Medulla oblongata (tissue), 1 donor: Measurements from ENCODE around the gene UNC93A.
A peak's percentile ranks its signal among the peaks of the same experiment; 100 is the strongest.
"Not testable (repeated sequence)": the region's sequence is repeated elsewhere in the genome, so short reads cannot be mapped to it uniquely, and the experiment has no call there.

Experiments used
- DNase-seq: peaks from one replicate; pipeline ENCODE4 v3.0.0-alpha.2; 2015; ENCODE audit errors: extremely low spot score

Gene UNC93A

GRCh38 chr6:167270499-167271311 lies 20.4 kb upstream of the UNC93A start:
- no peak for DNase-seq

DNA sequence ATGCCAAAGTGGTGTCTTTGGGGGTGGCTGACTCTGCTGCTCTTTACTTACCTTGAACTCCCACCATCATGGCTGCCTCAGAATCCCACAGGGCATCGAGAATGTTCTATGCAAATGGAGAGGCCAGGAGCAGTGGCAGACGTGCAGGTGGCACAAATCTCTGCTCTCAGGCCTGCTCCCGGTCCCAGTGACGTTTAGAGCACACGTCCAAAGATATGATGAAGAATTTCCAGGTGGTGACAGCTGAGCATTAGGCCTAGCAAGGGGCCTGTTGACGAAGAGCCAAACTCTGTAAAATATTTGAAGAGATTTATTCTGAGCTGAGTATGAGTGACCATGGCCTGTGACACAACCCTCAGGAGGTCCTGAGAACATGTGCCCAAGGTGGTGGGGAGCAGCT lies 19.0 kb upstream of the UNC93A start:
- no peak for DNase-seq

DNA sequence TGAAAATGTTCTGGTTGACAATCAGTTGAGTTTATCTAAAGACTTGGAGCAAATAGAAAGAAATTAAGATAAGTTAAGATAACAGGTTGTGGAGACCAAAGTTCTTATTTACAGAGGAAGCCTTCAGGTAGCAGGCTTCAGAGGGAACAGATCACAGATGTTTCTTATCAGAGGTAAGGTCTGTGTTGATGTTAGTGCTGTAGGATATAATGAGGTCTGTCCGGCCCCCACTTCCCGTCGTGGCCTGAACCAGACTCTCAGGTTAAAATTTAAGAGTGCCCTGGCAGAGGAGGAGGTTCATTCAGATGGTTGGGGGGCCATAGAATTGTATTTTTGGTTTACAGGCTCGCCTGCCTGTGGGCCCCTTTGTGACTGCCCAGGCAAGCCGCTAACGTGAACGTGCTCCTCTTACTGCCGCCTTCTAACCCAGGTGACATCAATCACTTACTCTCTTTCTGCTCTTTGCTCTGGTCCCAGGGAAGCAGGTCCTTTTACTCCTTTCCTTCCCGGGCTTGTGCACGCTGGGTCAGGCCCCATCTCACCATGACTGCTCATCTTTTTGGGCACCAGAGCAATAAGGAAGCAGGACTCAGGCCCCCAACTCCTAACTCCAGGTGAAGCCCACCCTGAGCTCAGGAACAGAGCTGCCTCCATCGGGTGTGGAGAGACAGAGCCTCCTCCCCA lies 18.3 kb upstream of the UNC93A start:
- DNase-seq, result no peak

GRCh38 chr6:167274270-167274669 lies 16.8 kb upstream of the UNC93A start:
- DNase-seq, result no peak

DNA sequence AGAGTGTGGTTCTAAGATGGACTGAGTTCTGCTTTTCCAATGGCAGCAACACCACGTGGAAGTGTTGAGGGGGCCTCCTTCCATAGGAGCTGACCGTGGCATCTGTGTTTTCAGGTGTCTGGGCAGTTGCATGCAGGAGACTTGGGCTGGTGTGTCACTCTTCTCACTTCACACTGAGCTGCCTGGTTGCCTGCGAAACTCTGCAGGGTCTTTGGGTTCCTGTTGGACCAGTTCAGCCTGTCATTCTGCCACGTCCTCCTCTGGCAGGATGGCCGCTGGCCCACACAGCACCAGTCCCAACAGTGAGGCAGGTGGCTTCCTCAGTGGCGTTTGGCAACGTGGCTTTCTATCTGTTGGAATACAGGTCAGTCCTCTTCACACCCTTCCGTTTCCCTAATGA lies 16.1 kb upstream of the UNC93A start:
- no peak for DNase-seq

DNA sequence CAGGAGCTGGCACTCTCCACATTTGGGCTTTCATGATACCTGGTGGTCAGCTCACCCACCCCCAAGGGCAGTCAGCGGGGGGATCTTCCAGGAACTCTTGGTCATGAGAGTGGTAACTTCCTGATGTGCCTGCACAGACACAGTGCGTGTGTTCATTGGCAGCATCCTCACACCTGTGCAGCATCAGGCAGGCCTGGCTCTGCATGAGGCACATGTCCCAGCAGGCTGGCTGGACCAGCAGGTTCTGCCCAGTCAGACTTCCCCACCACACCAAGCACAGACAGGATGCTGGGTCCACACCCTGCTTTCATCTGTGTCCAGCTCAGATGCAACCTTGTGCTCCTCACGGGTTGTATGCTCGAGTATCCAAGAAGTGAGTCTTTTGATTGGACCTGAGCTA lies 15.7 kb upstream of the UNC93A start:
- no peak for DNase-seq

- no peak for DNase-seq
These were observed 14.2 kb upstream of the UNC93A start for GRCh38 chr6:167276772-167277533.

- not testable (repeated sequence) for DNase-seq
These were observed 12.8 kb upstream of the UNC93A start for GRCh38 chr6:167278173-167278940.

- no peak for DNase-seq
These were observed 11.2 kb upstream of the UNC93A start for GRCh38 chr6:167279766-167280446.

DNA sequence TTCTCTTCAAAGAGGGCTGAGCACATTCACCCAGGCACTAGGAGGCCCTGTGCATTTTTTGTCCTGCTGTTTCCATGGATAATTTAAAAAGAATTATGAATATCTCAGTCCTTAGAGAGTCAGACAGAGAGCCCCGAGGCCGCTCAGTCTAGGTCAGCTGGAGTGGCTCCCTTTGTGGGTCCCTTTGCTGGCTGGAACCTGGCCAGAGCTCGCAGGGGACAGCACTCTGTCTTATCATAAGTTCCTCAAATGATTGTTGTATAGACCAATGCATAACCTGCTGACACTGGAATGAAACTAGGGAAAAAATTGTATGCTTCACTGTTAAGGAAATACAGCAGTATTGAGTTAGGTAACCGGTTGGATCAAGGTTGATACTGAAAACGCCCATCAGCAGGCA lies 10.6 kb upstream of the UNC93A start:
- DNase-seq, result not testable (repeated sequence)

- no peak for DNase-seq
These were observed 8.9 kb upstream of the UNC93A start for GRCh38 chr6:167282165-167282564.

DNA sequence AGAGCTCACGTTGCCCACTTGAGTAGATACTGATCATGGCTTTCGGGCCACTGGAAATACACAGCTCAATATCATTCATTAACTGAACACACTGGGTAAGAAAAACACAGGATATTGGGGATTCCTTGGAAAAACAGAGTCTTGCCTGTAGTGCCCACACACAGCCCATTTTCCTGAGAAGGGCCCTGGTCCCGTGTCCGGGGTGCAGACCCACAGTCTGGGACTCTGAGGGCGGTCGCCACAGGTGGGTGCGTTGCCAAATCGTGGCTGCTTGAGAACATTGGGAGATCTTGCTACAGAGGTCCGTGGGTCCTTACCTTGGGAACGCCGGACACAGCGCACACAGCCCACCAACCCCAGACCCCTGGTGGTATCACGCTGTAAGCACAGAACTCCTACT lies 6.5 kb upstream of the UNC93A start:
- not testable (repeated sequence) for DNase-seq

DNA sequence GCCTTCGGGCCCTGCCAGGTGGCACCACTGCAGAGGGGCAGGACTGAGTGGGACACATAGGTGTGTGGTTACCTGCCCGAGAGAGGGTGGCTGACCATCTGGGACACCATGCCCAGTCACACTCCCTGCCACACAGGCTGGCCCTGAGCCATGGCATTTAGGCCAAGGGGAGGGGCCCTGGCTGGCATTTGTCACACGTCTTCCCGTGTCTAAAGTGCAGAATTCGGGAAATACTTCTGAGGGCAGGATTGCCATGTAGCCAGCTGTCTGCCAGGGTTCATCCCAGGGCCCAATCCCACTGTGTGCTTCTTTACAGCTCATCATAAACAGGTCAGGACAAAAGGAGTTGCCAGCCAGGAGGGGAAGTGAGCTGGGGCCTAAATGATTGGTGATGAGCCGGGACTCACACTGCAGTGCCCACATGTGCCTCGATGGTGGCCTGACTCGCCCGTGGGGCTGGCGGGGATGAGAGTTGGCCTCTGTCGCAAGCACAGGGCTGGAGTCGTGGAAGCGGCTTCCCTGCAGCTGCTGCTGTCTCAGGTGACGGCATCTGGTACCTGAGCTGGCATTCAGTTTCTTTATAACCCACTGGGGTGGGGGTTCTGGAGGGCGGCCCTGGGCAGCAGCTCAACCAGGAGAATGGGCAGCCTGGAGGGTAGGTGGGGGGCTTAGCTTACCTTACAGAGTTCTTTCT lies 5.9 kb upstream of the UNC93A start:
- DNase-seq, result no peak

DNA sequence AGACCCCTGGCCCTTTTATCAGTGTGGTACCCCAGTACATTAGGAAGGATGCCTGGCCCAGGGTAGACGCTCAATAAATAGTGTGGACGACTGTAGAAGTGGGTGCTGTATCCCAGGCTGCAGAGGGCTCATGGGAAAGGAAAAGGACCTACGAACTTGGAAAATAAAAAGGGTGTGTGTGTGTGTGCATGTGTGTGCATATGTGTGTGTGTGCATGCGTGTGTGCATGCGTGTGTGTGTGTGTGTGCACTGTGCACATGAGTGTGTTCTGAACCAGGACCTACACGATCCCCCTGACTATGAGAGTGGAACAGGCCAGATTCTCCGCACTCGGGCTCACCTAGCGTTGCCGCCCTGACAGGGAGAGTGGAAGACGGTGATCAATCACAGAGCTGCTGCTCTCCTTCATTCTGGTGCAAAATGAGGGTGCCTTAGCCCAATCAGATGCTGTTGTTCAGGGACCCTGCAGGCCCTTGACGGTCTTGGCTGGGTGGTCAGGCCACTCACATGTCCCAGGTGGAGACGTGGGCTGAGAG lies 3.5 kb upstream of the UNC93A start:
- DNase-seq, result no peak

- peak; percentile 39 for DNase-seq
These were observed 2.4 kb upstream of the UNC93A start for GRCh38 chr6:167288591-167289225.

DNA sequence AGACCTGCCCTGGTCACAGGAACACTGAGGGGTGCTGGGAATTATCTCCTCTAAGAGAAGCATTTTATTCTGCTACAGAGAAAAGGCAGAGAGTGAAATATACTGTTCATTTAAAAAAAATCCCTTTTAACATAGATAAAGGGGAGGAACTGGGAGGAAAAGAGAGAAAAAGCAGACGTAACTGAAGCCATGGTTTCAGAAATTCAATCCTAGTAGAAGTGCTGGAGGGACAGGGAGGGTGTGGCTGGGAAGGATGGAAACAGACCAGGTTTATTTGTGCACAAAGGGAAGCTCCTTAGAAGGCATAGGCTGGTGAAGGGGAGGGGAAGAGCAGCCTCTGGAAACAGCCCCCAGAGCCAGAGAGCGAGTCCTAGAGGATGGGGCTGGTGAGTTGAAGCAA lies 1.8 kb upstream of the UNC93A start:
- DNase-seq, result not testable (repeated sequence)

- DNase-seq, result no peak
These were observed 647 bp downstream of the UNC93A start for GRCh38 chr6:167291623-167292300.

GRCh38 chr6:167292301-167293087 lies 1.4 kb downstream of the UNC93A start:
- DNase-seq, result no peak
